NCI-H446 (cell line): ENCODE data around the gene TEX11.

Experiments used
- DNase-seq, 2 experiments: peaks; one replicate each; lab custom pipeline; 2025; lab: John Stamatoyannopoulos, UW

TEX11 gene

DNA sequence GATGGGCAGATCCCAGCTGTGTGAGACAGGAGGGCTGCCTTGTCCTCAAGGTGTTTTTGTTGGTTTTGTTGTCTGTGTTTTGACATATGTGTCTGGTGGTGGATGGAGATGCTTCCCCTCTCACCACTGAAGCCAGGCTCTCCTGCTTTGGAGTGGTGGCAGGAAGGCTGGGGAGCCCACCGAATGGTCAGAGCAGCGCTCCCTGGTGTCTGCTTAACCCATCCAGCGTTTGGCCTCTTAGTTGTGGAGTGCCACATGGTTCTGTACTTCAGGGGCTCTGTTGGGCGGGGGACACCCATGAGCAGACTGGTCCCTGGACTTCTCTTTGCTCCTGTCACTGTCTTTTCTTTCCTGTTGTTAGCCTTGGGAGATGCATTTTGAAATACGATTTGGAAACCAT is 412.0 kb downstream of the TEX11 start:
- no peak for DNase-seq

- no peak for DNase-seq
Measured at GRCh38 chrX:70494441-70494840, 414.1 kb downstream of the TEX11 start.

GRCh38 chrX:70488856-70489255 is 419.7 kb downstream of the TEX11 start:
- DNase-seq, result no peak

DNA sequence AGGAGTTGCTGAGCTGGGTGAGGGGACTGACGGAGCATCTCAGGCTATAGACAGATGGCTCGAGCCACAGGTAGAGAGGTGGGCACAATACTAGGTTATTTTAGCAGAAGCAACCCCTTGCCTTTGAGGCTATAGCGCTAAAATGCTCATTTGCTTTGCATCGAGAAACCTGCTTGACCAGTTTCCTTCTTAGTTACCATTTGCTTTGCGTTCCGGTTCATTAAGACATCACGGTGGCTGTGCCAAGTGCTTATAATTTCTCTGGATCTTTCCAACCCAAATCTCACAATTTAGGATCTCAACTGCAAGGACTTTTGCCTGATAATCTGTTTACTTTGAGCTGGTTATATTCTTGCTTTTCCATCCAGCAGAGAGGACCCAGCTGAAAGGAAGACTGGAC is 423.0 kb downstream of the TEX11 start:
- DNase-seq, result no peak

GRCh38 chrX:70482300-70482699 is 426.2 kb downstream of the TEX11 start:
- DNase-seq, result no peak

GRCh38 chrX:70481471-70482270 is 426.8 kb downstream of the TEX11 start:
- no peak for DNase-seq

DNA sequence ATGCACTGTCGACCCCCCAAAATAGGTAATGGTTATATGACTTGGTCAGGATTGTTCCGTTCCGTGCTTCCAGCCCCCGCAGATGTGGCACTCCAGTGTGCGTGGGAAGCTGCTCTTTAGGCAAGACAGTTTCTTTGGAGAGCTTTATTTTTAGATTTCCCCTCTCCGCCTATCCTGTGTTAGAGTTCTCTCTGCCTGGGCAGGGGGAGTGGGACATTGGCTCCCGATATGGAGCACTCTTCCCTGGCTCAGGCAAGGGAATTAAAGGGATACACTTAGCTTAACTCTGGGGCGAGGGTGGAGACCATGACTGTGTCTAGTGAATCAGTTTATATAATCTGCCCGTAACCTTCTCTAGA is 427.9 kb downstream of the TEX11 start:
- no peak for DNase-seq

GRCh38 chrX:70479922-70480659 is 428.4 kb downstream of the TEX11 start:
- DNase-seq, result peak in 1 of 2 experiments; percentile 24

DNA sequence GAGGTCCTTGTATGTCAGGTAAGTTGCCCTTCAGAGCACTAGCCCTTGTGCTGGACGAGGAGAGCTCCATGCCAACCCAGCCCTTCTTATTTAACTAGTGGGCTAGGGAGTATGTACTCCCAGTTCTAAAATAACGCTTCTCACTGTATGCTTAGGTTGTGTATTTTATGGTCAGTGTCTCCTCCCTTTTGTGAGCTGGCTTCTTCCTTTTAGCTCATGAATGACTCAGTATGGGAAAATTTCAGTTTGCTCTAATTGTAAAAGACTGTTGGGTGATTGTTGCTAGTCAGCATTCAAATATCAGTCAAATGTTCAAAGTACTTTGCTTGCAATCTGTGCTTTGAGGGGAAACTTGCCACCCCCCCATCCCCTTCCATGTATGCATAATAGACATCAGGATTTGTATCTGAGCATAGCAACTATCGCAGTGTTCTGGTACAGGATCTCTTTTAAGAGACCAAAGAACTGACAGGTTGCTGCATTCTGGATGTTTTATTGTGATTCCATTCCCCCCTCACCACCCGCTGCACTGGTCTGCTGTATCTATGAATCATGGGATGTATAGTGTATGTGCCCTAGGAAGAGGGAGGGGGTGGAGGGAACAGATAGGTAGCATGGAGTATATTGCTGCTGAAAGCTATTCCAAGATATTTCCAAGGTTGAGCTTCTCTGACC is 429.1 kb downstream of the TEX11 start:
- DNase-seq, result no peak
